Renal cortical epithelial cell (primary cell): ENCODE measurements around the gene SYPL1. TPM values are rescaled to one million over a fixed set of nuclear protein-coding genes. Genes with fewer than 3 reads are reported as not detected.
A peak's percentile ranks its signal among the peaks of the same experiment; 100 is the strongest.

Source experiments
- DNase-seq: peaks from one replicate; pipeline ENCODE4 v3.0.0-alpha.2; 2011; ENCODE audit warnings: low read depth
- total RNA-seq: library from RNA; depleted of rRNA; stranded (reverse); fragments of >200 nt; gene quantifications from 2 replicates; pipeline ENCODE4 v1.2.3, GENCODE V29; 2014

SYPL1 gene
- total RNA-seq, 1 donor from 2014 or later = 162 TPM

- peak; percentile 57 for DNase-seq
These were observed 46.3 kb downstream of the SYPL1 start for GRCh38 chr7:106065575-106066500.

DNA sequence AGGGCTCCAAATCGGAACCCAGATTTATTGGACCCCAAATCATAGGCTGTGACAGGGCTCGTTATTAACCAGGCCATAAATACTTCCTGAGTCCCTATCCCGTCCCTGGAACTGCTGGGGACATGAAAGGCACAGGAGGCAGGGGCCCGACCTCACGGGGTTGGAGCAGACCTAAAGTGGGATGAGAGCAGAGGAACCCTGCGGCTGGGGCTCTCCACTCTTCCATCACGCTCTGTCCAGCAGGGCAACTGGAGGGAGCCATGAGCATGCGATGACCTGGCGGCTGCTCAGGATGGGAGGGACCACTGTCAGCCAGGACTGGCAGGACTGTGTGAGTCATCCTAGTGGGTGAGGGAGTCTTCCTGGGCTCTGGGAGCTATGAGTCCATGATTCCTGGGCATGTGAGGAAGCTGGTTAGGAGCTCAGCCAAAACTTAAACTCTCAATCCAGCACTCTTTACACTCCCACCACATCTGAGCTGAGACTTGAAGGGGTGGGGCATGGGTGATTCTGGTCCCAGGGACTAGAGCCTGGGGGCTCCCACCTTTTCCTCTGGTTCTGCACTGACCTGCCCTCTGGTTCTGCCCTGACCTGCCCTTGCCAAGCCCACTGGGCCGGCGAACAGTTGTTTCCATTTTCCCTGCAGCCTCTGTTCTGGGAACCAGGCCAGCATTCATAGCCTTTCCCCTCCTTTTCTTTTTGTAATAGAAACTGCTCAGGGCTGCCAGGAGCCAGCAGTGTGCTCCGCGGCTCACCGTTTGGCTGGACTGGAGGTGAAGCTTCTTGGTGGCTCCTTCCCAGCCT lies 47.1 kb downstream of the SYPL1 start:
- DNase-seq = peak; percentile 99

- DNase-seq = no peak
These were observed 47.8 kb downstream of the SYPL1 start for GRCh38 chr7:106064316-106064715.

DNA sequence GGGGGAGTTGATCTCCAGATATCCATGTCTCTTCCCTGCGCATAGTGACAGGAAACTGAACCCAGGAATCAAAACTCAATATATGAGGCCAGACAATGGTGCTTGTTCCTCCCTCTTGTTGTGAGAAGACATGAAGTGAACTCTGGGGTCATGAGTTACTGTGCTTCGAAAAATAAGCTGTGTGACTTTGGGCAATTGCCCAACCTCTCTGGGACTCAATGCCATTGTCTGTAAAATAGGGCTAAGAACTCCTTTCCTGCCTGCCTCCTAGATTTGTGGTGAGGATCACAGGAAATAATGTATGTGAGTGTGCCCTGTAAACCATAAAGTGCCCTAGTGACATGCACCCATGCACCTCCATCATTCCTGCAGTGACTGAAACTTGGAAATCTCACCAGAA lies 48.4 kb downstream of the SYPL1 start:
- DNase-seq = no peak

GRCh38 chr7:106063024-106063423 lies 49.1 kb downstream of the SYPL1 start:
- DNase-seq = no peak

DNA sequence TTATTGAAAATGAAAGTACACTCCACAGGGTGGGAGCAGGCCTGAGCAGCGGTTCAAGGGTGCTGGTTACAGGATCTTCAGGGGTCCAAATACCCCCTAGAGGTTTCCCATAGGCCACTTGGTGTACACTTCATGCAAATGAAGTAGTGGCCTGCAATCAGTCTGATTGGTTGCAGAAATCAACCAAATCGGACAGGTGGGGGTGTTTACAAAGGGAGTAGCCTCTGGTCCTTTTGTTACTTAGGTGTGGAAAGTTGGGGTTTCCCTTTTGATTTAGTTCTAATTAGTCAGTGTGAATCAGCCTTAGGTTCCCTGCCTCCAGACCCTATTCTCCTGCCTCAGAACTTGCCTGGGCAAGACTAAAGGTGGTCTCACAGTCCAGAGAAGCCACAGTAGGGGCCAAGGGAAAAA lies 49.6 kb downstream of the SYPL1 start:
- DNase-seq = no peak

- DNase-seq = no peak
These were observed 50.1 kb downstream of the SYPL1 start for GRCh38 chr7:106062006-106062405.

DNA sequence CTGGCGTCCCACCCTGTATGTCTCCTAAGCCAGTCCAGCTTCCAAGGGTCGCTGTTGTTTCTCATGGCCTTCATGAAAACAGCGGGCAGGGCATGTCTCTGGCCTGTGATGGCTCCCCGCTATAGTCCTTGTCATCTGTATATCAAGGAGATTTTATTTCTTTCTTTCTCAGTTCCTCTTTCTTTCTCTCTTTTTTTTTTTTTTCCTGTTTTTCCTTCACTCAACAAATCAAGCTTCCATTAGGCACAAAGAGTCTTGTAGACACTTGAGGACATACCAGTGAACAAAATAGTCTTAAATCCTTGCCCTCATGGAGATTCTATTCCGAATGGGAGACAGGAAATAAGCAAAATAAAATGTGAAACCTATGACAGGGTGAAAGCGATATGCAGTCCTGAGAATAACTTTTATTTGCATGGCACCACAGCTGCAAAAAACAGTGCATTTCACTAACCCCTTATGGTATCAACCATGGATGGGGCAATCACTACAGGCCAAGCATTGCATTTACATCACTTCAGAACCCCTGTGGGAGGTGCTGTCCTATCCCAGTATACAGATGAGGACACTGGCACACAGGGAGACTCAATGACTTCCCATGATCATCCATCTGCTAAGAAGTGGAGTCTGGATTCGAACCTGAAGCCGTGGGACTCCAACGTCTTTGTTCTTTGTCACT lies 50.7 kb downstream of the SYPL1 start:
- no peak for DNase-seq

GRCh38 chr7:106060394-106060920 lies 51.7 kb downstream of the SYPL1 start:
- no peak for DNase-seq

GRCh38 chr7:106059556-106059955 lies 52.6 kb downstream of the SYPL1 start:
- no peak for DNase-seq

DNA sequence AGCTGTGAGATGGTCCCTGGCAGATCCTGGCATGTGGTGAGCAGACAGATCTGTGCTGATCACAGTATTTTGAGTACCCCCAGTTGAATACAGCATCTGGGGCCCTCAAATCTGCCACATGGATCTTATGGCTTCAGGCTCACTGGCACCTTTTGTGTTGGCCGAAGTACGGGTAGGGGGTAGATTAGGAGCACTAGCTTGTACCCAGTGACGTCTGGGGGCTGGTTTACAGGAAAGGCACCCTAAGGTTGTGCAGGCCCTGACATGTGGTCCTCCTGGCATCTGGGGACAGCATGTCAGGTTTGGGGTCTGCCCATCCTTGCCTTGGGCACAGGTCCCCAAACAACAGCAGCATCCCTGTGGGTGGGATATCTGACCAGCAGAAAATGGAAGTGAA lies 53.2 kb downstream of the SYPL1 start:
- no peak for DNase-seq

- DNase-seq = peak; percentile 66
These were observed 53.9 kb downstream of the SYPL1 start for GRCh38 chr7:106057962-106058927.

DNA sequence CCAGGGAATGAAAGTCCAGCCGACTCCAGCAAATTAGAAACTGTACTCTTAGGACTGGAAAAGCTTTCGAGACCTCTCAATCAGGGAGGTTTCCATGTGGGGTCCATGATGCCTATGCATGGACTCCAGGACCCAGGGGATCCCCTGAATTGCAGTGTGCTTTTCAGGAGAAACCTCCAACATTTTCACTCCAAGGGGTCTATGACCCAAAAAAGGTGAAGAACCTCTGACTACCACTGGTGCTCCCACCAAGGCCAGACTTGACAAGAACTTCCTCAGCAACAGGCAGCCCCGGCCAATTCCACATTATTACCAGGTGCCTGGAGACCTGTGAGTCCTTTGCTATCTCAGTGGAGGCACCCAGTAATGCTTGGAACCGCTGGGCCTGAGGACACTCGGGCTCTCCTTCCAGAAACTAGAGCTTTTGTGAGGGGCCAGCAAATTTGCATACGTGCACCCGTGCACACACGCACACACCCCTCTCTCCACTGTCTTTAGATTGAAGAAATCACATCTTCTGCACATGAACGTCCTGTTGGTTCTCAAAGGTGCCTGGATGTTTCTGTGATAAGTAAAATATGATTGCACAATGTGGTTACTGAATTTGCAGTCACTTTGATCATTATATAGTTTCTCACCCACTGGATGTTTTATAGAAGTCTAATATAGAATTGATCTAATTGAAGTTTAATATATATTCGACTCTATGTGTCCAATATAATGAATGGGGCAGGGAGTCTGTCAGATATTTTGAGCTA lies 54.7 kb downstream of the SYPL1 start:
- DNase-seq = no peak

DNA sequence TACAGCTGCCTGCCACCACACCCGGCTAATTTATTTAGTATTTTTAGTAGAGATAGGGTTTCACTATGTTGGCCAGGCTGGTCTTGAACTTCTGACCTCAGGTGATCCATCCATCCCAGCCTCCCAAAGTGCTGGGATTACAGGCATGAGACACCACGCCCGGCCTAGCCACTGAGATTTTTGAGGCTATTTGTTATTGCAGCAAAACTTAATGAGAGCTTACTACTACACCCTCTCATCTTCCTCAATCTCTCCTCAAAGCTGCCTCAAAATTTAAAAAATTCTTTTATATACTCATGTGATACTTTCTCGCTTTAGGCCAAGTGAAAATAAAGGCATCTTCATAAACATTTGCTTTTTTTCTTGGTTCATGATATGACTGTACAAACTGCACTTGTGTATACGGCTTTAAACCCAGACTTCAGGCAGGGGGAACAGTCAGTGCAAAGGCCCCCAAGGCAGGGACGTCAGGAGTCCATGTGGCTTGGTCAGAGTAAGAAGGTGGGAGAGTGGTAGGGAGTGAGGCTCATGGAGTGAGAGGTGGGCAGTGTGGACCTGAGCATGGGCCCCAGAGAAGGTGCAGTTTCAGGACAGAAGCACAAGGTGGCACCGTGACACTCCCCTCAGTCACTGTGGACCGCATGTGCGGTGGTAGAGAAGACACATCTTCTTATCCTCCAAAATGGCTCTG lies 55.5 kb downstream of the SYPL1 start:
- peak; percentile 54 for DNase-seq

GRCh38 chr7:106054971-106055532 lies 57.1 kb downstream of the SYPL1 start:
- DNase-seq = no peak

DNA sequence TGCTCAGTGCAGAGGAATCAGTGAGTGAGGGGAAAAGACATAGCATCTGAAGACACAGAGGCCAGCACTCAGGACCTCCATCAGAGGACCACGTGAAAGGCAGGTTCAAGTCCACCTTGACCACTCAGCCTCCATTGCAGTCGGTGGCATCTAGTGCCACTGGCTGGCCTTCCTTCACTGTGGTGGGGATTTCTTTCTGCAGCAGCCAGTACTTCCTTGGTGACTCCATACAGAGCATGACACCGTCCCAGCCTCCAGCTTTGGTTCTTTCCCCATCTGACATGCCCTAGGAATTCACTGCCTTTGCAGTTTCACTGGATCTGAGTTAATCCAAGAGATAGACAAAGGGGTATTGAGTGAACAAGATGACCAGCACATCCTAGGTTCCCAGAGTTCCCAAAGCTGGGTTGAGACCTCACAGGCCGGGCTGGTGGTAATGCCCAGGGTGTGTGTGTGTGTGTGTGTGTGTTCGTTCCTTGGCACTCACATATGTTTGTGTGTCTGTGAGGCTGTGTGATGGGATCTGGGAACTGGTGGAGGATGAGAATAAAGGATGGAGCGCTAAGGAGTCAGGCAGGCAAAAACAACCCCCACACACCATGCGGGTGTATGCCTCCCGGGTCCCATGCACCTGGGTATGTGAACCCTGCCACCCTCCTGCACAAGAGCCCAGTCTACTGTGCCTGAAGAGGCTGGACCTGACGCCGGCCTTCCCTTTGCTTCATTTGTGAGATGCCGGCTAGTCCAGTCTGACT lies 57.8 kb downstream of the SYPL1 start:
- DNase-seq = no peak

DNA sequence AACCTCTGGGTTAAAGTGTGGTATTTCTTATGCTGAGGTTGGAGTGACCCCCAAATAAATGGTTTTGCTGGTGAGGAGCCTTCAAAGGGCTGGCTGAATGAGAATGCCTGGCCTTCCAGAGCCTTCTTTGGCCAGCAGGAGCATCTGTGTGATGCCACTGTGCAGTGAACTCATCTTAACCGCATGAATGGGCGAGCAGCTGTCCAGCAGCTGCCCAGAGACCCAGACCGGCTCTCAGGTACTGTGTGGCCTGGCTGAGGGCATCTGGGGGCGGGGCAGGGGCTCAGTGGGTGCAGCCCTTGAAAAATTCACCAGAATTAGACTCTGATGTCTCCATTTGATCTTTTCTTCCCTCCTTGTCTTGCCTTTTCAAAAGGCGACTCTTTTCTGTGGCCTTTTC lies 59.0 kb downstream of the SYPL1 start:
- no peak for DNase-seq

GRCh38 chr7:106052681-106053080 lies 59.4 kb downstream of the SYPL1 start:
- no peak for DNase-seq
